Amniotic epithelial cell (primary cell): ENCODE results near the gene NUAK1.
A peak's percentile ranks its signal among the peaks of the same experiment; 100 is the strongest.

ENCODE experiments used
- DNase-seq: peaks from one replicate; pipeline ENCODE4 v3.0.0-alpha.2; 2010; ENCODE audit warnings: low read depth

The NUAK1 gene

GRCh38 chr12:106082216-106083175, 56.3 kb downstream of the NUAK1 start:
- no peak for DNase-seq

- no peak for DNase-seq
These were observed 57.1 kb downstream of the NUAK1 start for GRCh38 chr12:106081606-106082005.

- no peak for DNase-seq
These were observed 58.0 kb downstream of the NUAK1 start for GRCh38 chr12:106080791-106081170.

GRCh38 chr12:106080041-106080790, 58.5 kb downstream of the NUAK1 start:
- peak; percentile 64 for DNase-seq

- DNase-seq, result no peak
These were observed 59.5 kb downstream of the NUAK1 start for GRCh38 chr12:106079148-106079738.

GRCh38 chr12:106078358-106079010, 60.3 kb downstream of the NUAK1 start:
- DNase-seq, result peak; percentile 56

GRCh38 chr12:106074706-106075392, 63.9 kb downstream of the NUAK1 start:
- peak; percentile 93 for DNase-seq

- DNase-seq, result no peak
These were observed 64.4 kb downstream of the NUAK1 start for GRCh38 chr12:106074361-106074705.

GRCh38 chr12:106073179-106073578, 65.6 kb downstream of the NUAK1 start:
- no peak for DNase-seq

- no peak for DNase-seq
These were observed 66.0 kb downstream of the NUAK1 start for GRCh38 chr12:106072751-106073150.

GRCh38 chr12:106071686-106072085, 67.1 kb downstream of the NUAK1 start:
- peak; percentile 52 for DNase-seq

- no peak for DNase-seq
These were observed 68.1 kb downstream of the NUAK1 start for GRCh38 chr12:106070611-106071010.

GRCh38 chr12:106070147-106070546, 68.6 kb downstream of the NUAK1 start:
- DNase-seq, result no peak

- DNase-seq, result no peak
These were observed 70.5 kb downstream of the NUAK1 start for GRCh38 chr12:106068296-106068695.

GRCh38 chr12:106067606-106068205, 71.0 kb downstream of the NUAK1 start:
- no peak for DNase-seq

GRCh38 chr12:106066726-106067325, 71.9 kb downstream of the NUAK1 start:
- DNase-seq, result no peak

GRCh38 chr12:106066051-106066705, 72.6 kb downstream of the NUAK1 start:
- DNase-seq, result no peak

GRCh38 chr12:106065506-106065905, 73.2 kb downstream of the NUAK1 start:
- DNase-seq, result no peak

GRCh38 chr12:106064721-106065021, 74.1 kb downstream of the NUAK1 start:
- DNase-seq, result no peak
